ENCODE data around the gene RRAS2.
"Not testable (repeated sequence)": the region's sequence is repeated elsewhere in the genome, so short reads cannot be mapped to it uniquely, and the experiment has no call there.

RRAS2 gene

DNA sequence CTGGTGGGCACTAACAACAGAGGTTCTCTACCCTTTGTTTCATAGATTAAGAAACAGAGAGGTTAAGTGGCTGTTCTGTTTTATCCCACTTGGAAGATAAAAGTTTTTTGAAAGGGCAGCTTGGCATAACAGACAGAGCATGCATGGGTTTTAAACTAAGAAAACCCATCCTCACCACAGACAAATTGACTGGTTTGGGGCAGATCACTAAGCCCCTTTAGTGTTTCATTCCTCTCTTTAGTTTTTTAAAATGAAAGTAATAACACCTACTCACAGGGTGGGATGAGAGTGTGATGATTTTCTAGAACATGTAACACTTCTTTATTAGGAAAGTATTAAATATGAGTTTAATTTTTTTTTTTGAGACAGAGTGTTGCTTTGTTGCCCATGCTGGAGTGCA is 12.3 kb upstream of the RRAS2 start:
- no peak for DNase-seq (ENCODE audit: low read depth)

DNA sequence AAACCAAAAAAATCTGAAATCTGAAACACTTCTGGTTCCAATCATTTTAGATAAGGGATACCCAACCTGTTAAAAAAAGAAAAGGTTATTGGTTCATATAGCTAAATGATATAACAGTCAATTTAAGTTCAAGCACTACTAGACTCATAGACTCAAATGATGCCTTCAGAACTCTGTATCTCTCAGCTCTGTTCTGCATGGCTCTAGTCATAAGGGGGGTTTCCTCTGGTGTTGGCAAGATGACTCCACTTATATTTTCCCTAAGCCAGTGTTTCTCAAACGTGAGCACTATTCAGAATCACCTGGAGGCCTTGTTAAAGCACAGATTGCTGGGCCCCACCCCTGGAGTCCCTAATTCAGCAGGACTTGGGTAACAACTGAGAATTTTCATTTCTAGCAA is 11.5 kb upstream of the RRAS2 start:
- no peak for DNase-seq (ENCODE audit: low read depth)

DNA sequence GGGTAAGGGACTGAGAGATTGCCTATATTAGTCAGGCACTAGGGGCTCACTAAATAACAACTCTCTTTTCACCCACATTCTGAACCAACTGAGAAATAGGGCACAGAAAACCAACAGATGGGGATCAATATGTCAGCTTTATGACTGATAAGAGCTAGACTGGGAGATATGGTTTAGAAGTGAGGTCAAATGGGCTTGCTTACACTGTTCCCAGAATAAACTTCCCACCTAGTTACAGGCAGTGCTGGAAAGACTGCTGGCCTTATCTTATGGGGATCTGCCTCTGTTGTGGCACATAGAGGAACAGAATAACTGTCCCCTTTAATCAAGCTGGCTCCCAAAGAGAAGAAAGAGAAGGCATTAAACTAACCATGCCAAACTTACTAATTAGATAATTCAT is 10.6 kb upstream of the RRAS2 start:
- no peak for DNase-seq (ENCODE audit: low read depth)

DNA sequence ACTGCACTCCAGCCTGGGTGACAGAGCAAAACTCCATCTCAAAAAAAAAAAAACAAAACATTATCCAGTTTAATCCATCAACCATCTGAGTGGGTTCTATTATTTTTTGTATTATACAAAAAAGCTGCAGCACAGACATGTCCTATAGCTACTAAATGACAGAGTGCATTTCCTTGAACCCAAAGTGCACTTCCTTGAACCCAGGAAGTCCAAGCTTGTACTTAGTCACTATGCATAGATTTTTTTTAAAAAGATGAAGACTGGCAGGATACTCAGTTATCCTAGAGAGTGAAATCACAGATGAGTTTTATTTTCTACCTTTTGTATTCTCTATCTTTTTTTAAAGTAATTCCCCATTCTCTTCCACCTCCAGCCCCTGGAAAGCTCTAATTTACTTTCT is 8.0 kb upstream of the RRAS2 start:
- DNase-seq (ENCODE audit: low read depth): no peak

DNA sequence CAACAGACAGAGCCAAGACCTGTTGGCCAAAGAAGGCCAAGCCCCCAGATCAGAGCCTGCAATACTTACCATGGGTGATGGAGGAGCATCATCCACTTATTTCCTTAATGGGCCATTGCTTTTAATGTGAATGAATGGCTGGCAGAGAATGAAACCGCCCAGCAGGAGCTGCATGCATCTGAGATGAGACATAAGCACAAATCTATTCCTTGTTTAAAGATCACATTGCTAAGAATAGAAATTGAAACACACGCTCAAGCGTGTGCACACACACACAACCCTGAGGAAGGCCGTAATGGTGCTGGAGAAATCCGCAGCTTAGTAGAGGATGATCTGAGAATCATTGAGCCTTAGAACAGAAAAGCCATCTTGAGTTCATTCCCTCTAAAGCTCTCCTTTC is 5.3 kb upstream of the RRAS2 start:
- no peak for DNase-seq (ENCODE audit: low read depth)

DNA sequence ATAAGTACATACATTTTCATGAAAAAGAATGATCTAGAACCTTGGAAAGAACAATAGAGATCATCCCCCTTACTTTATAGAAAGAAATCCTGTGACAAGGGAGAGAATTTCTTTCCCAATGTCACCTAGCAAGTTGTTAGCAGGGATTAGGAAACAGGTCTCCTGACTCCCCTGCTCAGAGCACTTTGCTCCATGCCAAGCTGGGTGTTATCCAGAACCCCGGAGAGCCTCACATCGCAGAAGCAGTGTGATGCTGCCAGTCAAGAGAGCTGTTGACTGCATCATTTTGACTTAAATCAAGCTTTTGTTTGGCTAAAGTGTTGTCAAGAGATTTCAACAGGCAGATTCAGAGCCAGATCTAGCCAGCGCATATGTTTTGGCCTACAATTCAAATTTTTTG is 3.6 kb upstream of the RRAS2 start:
- no peak for DNase-seq (ENCODE audit: low read depth)

DNA sequence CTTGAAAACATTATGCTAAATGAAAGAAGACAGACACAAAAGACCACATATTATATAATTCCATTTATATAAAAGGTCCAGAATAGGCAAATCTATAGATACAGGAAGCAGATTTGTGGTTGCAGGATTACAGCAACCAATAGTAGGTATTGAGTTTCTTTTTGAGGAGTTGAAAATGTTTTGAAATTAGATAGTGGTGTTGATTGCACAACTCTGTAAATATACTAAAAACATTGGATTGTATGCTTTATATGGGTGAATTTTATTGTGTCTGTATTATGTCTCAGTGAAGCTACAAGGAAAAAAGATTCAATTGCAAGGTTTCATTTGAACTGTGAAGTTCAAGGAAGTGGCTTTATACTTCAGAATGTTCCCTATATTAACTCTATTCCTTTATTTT is 3.0 kb upstream of the RRAS2 start:
- DNase-seq (ENCODE audit: low read depth): no peak

DNA sequence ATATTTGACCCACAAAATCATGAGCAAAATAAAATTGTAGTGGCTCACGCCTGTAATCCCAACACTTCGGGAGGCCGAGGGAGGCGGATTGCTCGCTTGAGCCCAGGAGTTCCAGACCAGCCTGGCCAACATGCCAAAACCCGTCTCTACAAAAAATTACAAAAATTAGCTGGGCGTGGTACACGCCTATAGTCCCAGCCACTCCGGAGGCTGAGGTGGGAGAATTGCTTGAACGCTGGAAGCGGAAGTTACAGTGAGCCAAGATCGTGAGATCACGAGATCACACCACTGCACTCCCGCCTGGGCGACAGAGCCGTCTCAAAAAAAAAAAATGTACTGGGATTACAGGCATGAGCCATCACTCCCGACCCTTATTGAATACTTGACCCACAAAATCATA is 2.0 kb upstream of the RRAS2 start:
- DNase-seq (ENCODE audit: low read depth): no peak

DNA sequence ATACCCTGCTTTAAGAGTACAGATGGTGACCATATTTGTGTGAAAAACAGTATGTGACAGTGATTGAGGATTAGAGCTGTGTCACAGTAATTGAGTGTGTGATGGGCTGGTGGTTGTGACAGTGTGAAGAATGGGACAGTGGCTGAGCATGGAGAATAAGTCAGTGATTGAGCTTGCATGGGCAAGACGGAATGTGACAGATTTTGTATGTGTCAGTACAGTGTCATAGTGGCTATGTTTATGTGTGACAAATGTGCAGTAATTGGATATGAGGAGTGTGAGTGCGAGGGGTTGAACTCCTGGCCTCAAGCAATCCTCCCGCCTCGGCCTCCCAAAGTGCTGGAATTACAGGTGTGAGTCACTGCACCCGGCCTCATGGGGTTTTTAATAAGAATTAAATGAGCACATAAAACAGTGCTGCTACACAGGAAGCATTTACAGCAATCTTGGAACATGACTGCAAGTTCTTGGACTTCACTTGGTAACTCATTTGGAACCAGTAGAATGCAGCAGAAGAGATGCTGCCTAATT is 583 bp upstream of the RRAS2 start:
- DNase-seq (ENCODE audit: low read depth): peak; percentile 61

DNA sequence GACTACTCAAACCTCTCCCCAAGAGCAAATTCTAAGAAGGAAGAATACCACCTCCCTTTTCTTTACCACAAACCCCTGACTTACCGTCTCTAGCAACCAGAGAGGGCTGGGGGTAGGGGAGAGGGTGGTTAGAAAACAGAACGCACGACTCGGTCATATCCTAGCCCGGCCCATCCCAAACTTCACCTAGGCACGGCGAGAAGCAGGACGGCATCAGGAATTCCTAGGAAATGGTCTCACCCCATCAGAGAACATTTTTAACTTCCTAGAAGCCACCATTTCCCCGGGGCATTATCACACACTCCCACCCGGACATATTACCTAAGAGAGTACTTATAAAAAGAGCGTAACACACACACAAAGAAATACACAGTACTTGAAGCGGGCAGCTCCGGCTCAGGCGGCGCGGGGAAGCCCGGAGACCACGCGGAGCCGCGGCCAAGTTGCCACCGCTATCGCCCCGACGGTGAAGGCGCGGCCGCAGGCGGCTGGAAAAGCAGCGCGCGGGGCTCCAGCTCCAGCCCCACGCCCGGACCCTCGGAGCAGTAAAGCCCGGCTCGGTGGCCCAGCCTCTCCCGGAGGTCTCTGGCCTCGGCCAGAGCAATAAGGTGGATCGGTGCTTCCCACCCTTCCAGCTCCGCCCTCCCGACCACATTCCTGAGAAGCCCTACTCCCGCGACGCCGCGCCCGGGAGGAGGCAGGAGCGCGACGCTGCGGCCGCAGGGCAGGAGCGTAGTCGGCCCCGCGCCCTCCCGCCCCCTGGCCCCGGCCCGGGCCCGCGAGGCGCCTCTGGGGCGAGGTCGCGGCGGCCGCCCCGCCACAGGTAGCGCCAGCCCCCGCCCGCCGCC is 878 bp downstream of the RRAS2 start:
- peak; percentile 79 for DNase-seq (ENCODE audit: low read depth)

DNA sequence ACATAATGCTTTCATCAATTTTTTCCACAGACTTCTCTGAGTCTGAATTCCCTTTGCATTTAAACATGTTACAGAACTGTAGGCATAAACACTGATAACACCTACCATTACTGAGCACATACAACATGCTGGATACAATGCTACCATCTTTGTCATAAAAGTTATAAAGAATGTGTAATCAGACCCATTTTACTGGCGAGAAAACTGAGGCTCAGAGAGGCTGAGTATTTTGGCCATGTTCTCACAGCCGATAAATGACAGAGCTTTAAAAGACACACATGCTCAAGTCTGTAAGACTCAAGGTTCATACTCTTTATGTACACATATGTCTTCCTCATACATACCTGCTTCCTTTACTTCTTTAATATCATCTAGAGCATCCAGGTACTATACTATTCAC is 2.6 kb downstream of the RRAS2 start:
- no peak for DNase-seq (ENCODE audit: low read depth)

DNA sequence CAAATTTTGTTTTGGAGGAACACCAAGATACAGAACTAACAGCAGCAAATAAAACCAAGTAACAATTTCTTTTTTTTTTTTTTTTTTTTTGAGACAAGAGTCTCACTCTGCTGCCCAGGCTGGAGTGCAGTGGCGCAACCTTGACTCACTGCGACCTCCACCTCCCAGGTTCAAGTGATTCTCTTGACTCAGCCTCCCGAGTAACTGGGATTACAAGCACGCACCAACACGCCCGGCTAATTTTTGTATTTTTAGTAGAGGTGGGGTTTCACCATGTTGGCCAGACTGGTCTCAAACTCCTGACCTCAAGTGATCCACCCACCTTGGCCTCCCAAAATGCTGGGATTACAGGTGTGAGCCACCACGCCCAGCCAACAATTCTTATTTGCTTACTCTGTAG is 4.4 kb downstream of the RRAS2 start:
- DNase-seq (ENCODE audit: low read depth): not testable (repeated sequence)

DNA sequence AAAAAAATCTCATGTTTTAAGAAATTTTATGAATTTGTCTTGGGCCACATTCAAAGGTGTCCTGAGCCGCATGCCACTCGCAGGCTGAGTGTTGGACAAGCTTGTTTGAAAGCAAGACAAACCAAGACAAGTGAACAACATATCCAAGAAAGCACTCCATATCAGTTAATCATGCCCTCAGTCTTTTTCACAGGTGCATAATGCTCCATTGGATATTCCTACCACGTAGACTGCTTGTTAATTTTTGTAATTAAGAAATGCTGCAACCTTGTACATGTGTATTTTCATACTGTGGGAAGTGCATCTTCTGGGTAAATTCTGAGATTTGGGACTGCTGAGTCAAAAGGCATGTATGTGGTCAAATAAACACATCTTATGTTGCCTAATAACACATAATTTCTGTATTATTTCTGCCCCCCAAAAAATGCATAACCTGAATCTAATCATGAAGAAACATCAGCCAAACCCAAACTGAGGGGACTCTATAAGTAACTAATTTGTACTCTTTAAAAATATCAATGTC is 8.2 kb downstream of the RRAS2 start:
- no peak for DNase-seq (ENCODE audit: low read depth)

DNA sequence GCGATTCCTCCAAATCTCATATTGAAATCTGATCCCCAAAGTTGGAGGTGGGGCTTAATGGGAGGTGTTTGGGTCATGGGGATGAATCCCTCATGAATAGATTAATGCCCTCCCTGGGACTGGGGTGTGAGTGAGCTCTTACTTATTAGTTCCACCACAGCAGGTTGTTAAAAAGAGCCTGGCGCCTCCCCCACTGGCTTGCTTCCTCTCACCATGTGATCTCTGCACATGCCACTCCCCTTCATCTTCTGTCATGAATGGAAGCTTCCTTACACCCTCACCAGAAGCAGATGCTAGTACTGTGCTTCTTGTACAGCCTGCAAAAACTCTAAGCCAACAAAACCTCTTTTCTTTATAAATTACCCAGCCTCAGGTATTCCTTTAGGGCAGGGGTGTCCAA is 8.8 kb downstream of the RRAS2 start:
- no peak for DNase-seq (ENCODE audit: low read depth)

DNA sequence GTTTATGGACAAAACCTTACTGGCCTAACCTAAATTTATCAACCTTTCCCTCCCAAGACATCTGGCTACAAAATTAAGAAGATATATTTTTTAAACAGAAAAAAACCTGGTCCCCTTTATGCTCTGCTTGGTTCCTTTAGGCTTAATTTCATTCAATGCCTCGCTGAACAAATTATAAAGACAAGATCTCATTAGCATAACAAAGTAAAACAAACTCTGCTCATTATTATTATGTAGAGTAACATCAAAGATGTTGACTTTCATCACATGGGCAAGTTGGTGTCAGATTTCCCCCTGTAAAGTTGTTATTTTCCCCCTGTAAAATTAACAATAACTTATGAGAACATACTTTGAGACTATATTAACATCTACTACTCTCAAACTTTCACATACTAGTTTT is 11.0 kb downstream of the RRAS2 start:
- no peak for DNase-seq (ENCODE audit: low read depth)

DNA sequence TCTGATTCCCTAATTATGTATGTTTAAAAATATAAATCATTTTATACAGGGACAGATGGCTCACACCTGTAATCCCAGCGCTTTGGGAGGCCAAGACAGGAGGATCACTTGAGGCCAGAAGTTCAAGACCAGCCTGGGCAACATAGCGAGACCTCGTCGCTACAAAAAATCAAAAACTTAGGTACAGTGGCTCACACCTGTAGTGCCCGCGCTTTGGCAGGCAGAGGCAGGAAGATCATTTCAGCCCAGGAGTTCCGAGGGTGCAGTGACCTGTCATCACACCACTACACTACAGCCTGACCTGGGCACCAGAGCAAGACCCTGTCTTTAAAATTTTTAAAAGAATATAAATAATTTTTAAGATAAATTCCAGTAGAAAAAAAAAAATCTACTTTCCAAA is 11.5 kb downstream of the RRAS2 start:
- DNase-seq (ENCODE audit: low read depth): no peak

DNA sequence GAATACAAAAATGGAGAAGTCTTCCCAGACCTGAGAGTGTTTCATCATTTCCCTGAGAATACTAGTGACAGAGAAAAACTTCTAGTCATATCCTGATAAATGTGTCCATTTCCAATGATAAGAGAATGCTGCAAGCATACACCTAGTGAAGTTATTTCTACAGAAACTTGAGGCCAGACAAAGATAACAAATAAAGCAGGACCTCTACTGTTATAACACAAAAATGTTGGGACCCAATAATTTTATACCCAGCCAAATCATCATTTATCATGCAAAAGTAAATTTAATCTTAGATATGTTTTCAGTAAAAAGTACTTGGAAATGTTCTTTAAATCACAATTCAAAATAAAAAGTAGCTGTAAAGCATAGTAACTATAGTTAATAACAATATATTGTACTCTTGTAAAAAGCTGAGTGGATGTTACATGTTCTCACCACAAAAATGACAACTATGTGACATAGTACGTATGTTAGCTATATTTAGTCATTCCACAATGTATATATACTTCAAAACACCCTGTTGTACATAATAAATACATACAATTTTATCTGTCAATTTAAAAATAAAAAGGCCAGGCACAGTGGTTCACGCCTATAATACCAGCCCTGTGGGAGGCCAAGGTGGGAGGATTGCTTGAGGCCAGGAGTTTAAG is 12.6 kb downstream of the RRAS2 start:
- DNase-seq (ENCODE audit: low read depth): peak; percentile 36

DNA sequence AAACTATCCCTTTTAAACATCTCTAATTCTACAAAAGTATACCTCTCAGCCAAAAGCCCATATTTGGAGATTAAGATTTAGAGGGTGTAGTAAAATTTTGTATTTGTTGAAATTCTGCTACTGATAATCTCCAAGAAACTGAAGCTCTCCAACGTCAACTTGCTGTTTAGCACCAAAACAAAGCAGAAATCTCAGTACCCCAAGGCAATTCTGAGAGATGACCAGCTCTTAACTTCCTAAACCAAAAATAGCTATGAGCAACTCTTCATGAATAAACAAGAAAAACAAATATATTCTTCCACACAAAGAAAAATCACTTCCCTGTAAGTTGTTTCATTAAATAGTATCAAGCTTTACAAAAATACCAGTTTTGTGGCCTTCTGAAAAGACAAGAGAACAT is 13.3 kb downstream of the RRAS2 start:
- DNase-seq (ENCODE audit: low read depth): no peak

DNA sequence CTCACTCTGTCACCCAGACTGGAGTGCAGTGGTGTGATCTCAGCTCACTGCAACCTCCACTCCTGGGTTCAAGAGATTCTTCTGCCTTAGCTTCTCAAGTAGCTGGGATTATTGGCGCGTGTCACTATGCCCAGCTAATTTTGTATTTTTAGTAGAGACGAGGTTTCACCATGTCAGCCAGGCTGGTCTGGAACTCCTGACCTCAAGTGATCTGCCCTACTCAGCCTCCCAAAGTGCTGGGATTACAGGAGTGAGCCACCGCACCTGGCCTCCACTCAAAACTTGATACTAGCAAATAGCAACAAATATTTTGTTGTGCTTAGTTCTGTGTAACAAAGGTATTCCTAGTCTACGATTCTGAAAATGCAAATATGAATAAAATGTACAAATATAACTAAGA is 14.0 kb downstream of the RRAS2 start:
- not testable (repeated sequence) for DNase-seq (ENCODE audit: low read depth)

DNA sequence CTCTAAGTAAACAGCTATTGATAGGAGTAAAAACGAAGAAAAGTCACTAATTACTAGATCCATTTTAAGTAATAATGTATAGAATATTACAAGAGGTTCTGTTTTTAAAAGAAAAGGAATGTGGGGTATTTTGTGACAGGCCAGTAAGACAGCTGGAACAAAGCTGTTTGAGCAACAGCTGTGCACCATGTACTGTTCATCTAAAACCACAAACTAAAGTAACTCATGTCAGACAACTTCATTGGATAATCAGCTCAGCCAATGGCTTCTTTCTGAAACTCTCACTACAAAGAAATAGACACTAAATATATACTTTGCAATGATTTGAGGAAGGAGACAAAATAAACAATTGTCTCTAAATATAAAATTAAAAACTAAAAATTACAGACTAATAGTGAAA is 16.1 kb downstream of the RRAS2 start:
- peak; percentile 32 for DNase-seq (ENCODE audit: low read depth)

DNA sequence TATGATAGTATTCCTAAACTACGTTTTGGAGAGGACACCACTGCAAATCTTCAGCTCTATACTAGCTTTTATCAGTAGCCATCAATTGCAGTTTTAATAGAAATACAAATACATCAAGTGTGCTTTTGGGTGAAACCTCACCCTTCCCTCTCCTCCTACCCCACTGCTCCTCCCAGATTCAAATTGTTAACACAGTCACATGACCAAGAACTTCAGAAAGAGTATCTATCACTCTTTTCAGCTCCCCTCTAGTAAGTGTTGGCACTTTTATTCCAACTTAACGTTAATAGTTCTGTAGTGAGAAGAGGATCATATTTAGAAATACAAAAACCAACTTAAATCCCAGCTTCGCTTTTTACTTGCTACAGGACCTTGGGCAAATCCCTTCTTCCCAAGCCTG is 17.0 kb downstream of the RRAS2 start:
- DNase-seq (ENCODE audit: low read depth): no peak

DNA sequence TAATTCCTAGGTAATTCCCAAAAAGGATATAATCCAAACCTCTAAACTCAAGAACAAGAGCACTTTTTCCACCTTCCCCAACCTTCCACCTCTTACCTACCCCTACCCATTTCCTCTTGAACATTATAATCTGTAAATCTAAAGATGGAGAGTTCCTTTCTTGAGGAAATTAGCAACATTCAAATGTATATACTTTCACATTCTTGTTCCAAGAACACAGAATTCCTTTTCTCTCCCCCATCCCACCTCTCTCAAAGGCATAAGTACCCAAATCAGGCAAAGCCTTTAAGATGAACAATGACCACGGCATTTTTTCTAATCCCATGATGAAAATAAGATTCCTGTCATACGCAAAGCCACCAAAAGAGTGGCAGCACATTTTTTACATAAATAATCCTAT is 18.3 kb downstream of the RRAS2 start:
- no peak for DNase-seq (ENCODE audit: low read depth)

DNA sequence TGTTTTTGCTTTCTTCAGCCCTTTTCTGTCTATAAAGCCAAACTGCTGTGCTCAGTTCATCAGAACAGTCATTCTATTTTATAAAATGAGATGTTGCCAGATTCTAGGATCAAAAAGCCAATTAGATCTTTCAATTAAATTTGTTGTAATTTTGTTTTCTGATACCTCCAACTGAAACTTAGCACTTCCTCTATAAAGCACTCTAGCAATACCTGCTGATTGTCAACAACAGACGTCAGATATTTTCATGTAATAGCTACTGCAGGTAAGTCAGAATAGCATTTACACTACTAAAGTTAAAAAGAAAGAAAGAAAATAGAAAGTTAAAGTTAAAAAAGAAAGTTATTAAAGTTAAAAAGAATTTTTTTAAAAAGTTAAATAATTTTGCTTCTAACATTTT is 19.6 kb downstream of the RRAS2 start:
- no peak for DNase-seq (ENCODE audit: low read depth)

Measured in ELR (cell line).